HEK293 (cell line): ENCODE data around the gene MAP3K5.

Experiments
- EGR2 ChIP-seq: fragments of 450-650 bp; formaldehyde crosslinking; IDR thresholded peaks from 2 replicates; pipeline ENCODE4 v1.5.1; 2016; ENCODE audit warnings: low read depth, missing biosample characterization, missing genetic modification characterization
- MYNN ChIP-seq: fragments of 450-650 bp; formaldehyde crosslinking; IDR thresholded peaks from 2 replicates; pipeline ENCODE4 v1.5.1; 2016; ENCODE audit warnings: missing biosample characterization, missing genetic modification characterization, borderline replicate concordance
- OSR2 ChIP-seq: fragments of 450-650 bp; formaldehyde crosslinking; IDR thresholded peaks from 2 replicates; pipeline ENCODE4 v1.5.1; 2016; ENCODE audit warnings: missing biosample characterization, missing genetic modification characterization
- YY2 ChIP-seq: fragments of 450-650 bp; formaldehyde crosslinking; IDR thresholded peaks from 2 replicates; pipeline ENCODE4 v1.5.1; 2016; ENCODE audit warnings: missing biosample characterization, missing genetic modification characterization
- ZBTB8A ChIP-seq: fragments of 450-650 bp; formaldehyde crosslinking; IDR thresholded peaks from 2 replicates; pipeline ENCODE4 v1.5.1; 2016; ENCODE audit warnings: missing biosample characterization, missing genetic modification characterization
- ZFHX2 ChIP-seq: fragments of 450-650 bp; formaldehyde crosslinking; conservative IDR thresholded peaks from 2 replicates; pipeline ENCODE4 v1.5.1; 2016; ENCODE audit warnings: missing biosample characterization, missing genetic modification characterization
- ZFP3 ChIP-seq: fragments of 450-650 bp; formaldehyde crosslinking; IDR thresholded peaks from 2 replicates; pipeline ENCODE4 v1.5.1; 2016; ENCODE audit warnings: low read depth, missing biosample characterization, missing genetic modification characterization
- ZNF10 ChIP-seq: fragments of 450-650 bp; formaldehyde crosslinking; IDR thresholded peaks from 2 replicates; pipeline ENCODE4 v1.5.1; 2017; ENCODE audit warnings: missing biosample characterization, missing genetic modification characterization
- ZNF157 ChIP-seq: fragments of 450-650 bp; formaldehyde crosslinking; IDR thresholded peaks from 2 replicates; pipeline ENCODE4 v1.5.1; 2016; ENCODE audit warnings: missing biosample characterization, missing genetic modification characterization
- ZNF24 ChIP-seq: fragments of 450-650 bp; formaldehyde crosslinking; IDR thresholded peaks from 2 replicates; pipeline ENCODE4 v1.5.1; 2016; ENCODE audit warnings: missing biosample characterization, missing genetic modification characterization
- ZNF302 ChIP-seq: fragments of 450-650 bp; formaldehyde crosslinking; IDR thresholded peaks from 2 replicates; pipeline ENCODE4 v1.5.1; 2016; ENCODE audit warnings: missing biosample characterization, missing genetic modification characterization, low read depth
- ZNF324 ChIP-seq: fragments of 450-650 bp; formaldehyde crosslinking; IDR thresholded peaks from 2 replicates; pipeline ENCODE4 v1.5.1; 2016; ENCODE audit warnings: missing biosample characterization, missing genetic modification characterization
- ZNF433 ChIP-seq: fragments of 450-650 bp; formaldehyde crosslinking; IDR thresholded peaks from 2 replicates; pipeline ENCODE4 v1.5.1; 2016; ENCODE audit warnings: missing biosample characterization, missing genetic modification characterization, low read depth
- ZNF501 ChIP-seq: fragments of 450-650 bp; formaldehyde crosslinking; IDR thresholded peaks from 2 replicates; pipeline ENCODE4 v1.5.1; 2016; ENCODE audit warnings: missing biosample characterization, missing genetic modification characterization
- ZNF561 ChIP-seq: fragments of 450-650 bp; IDR thresholded peaks from 2 replicates; pipeline ENCODE4 v1.5.1; 2018; ENCODE audit warnings: missing biosample characterization, missing genetic modification characterization, borderline replicate concordance
- ZNF664 ChIP-seq: fragments of 450-650 bp; formaldehyde crosslinking; IDR thresholded peaks from 2 replicates; pipeline ENCODE4 v1.5.1; 2016; ENCODE audit warnings: missing biosample characterization, missing genetic modification characterization
- ZNF76 ChIP-seq: fragments of 450-650 bp; formaldehyde crosslinking; IDR thresholded peaks from 2 replicates; pipeline ENCODE4; 2016; ENCODE audit warnings: low read depth, missing biosample characterization, missing genetic modification characterization, borderline replicate concordance
- ZNF792 ChIP-seq: fragments of 450-650 bp; formaldehyde crosslinking; IDR thresholded peaks from 2 replicates; pipeline ENCODE4 v1.5.1; 2016; ENCODE audit warnings: missing biosample characterization, missing genetic modification characterization
- ZNF837 ChIP-seq: fragments of 450-650 bp; formaldehyde crosslinking; IDR thresholded peaks from 2 replicates; pipeline ENCODE4 v1.5.1; 2016; ENCODE audit warnings: missing biosample characterization, missing genetic modification characterization
- TF ChIP-seq, protein P1 (sequence below): fragments of 450-650 bp; formaldehyde crosslinking; IDR thresholded peaks from 2 replicates; pipeline ENCODE4 v1.5.1; 2016; ENCODE audit warnings: missing biosample characterization, missing genetic modification characterization, borderline replicate concordance
- TF ChIP-seq, protein P2 (sequence below): fragments of 450-650 bp; formaldehyde crosslinking; IDR thresholded peaks from 2 replicates; pipeline ENCODE4 v1.5.1; 2016; ENCODE audit warnings: missing biosample characterization, missing genetic modification characterization
- TF ChIP-seq, protein P3 (sequence below): fragments of 450-650 bp; formaldehyde crosslinking; IDR thresholded peaks from 2 replicates; pipeline ENCODE4 v1.5.1; 2017; ENCODE audit warnings: missing biosample characterization, missing genetic modification characterization
- TF ChIP-seq, protein P4 (sequence below): fragments of 450-650 bp; formaldehyde crosslinking; IDR thresholded peaks from 2 replicates; pipeline ENCODE4 v1.5.1; 2016; ENCODE audit warnings: missing biosample characterization, missing genetic modification characterization
- TF ChIP-seq, protein P5 (sequence below): fragments of 450-650 bp; formaldehyde crosslinking; IDR thresholded peaks from 2 replicates; pipeline ENCODE4 v1.5.1; 2017; ENCODE audit warnings: missing biosample characterization, missing genetic modification characterization
- TF ChIP-seq, protein P6 (sequence below): fragments of 450-650 bp; formaldehyde crosslinking; IDR thresholded peaks from 2 replicates; pipeline ENCODE4 v1.5.1; 2016; ENCODE audit warnings: missing biosample characterization, missing genetic modification characterization

Gene MAP3K5

DNA sequence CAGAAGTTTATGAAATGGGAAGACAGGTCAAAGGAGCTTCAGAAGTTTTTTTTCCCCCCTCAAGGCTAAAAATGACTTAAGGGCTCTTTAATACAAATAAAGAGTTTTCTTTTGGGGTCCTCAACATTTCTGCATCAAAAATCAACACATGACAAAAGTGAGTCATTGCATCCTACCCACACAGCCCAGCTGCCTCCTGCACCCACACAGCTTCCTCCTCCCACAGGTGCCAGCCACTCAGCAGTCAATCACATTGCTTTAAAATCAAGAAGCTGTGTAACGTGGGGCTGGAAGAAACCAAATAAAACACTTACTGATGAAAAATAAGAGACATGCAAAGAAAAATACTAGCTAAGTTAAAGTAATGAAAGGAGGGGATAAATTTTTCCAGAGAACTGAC is 68.5 kb downstream of the MAP3K5 start (continued):
- TF ChIP-seq, protein P1, sequence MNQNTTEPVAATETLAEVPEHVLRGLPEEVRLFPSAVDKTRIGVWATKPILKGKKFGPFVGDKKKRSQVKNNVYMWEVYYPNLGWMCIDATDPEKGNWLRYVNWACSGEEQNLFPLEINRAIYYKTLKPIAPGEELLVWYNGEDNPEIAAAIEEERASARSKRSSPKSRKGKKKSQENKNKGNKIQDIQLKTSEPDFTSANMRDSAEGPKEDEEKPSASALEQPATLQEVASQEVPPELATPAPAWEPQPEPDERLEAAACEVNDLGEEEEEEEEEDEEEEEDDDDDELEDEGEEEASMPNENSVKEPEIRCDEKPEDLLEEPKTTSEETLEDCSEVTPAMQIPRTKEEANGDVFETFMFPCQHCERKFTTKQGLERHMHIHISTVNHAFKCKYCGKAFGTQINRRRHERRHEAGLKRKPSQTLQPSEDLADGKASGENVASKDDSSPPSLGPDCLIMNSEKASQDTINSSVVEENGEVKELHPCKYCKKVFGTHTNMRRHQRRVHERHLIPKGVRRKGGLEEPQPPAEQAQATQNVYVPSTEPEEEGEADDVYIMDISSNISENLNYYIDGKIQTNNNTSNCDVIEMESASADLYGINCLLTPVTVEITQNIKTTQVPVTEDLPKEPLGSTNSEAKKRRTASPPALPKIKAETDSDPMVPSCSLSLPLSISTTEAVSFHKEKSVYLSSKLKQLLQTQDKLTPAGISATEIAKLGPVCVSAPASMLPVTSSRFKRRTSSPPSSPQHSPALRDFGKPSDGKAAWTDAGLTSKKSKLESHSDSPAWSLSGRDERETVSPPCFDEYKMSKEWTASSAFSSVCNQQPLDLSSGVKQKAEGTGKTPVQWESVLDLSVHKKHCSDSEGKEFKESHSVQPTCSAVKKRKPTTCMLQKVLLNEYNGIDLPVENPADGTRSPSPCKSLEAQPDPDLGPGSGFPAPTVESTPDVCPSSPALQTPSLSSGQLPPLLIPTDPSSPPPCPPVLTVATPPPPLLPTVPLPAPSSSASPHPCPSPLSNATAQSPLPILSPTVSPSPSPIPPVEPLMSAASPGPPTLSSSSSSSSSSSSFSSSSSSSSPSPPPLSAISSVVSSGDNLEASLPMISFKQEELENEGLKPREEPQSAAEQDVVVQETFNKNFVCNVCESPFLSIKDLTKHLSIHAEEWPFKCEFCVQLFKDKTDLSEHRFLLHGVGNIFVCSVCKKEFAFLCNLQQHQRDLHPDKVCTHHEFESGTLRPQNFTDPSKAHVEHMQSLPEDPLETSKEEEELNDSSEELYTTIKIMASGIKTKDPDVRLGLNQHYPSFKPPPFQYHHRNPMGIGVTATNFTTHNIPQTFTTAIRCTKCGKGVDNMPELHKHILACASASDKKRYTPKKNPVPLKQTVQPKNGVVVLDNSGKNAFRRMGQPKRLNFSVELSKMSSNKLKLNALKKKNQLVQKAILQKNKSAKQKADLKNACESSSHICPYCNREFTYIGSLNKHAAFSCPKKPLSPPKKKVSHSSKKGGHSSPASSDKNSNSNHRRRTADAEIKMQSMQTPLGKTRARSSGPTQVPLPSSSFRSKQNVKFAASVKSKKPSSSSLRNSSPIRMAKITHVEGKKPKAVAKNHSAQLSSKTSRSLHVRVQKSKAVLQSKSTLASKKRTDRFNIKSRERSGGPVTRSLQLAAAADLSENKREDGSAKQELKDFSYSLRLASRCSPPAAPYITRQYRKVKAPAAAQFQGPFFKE, result no peak
- no peak for TF ChIP-seq ZNF76 (tag by site-specific recombination)
- TF ChIP-seq ZNF24 (tag by site-specific recombination), result no peak
- TF ChIP-seq ZFHX2 (tag by site-specific recombination), result peak; percentile 96
- TF ChIP-seq ZNF837 (tag by site-specific recombination), result no peak
- TF ChIP-seq ZNF792, result no peak
- no peak for TF ChIP-seq ZNF433
- no peak for TF ChIP-seq YY2 (tag by site-specific recombination)
- TF ChIP-seq ZBTB8A (tag by site-specific recombination), result no peak
- no peak for TF ChIP-seq ZNF664 (tag by site-specific recombination)
- TF ChIP-seq, protein P2, sequence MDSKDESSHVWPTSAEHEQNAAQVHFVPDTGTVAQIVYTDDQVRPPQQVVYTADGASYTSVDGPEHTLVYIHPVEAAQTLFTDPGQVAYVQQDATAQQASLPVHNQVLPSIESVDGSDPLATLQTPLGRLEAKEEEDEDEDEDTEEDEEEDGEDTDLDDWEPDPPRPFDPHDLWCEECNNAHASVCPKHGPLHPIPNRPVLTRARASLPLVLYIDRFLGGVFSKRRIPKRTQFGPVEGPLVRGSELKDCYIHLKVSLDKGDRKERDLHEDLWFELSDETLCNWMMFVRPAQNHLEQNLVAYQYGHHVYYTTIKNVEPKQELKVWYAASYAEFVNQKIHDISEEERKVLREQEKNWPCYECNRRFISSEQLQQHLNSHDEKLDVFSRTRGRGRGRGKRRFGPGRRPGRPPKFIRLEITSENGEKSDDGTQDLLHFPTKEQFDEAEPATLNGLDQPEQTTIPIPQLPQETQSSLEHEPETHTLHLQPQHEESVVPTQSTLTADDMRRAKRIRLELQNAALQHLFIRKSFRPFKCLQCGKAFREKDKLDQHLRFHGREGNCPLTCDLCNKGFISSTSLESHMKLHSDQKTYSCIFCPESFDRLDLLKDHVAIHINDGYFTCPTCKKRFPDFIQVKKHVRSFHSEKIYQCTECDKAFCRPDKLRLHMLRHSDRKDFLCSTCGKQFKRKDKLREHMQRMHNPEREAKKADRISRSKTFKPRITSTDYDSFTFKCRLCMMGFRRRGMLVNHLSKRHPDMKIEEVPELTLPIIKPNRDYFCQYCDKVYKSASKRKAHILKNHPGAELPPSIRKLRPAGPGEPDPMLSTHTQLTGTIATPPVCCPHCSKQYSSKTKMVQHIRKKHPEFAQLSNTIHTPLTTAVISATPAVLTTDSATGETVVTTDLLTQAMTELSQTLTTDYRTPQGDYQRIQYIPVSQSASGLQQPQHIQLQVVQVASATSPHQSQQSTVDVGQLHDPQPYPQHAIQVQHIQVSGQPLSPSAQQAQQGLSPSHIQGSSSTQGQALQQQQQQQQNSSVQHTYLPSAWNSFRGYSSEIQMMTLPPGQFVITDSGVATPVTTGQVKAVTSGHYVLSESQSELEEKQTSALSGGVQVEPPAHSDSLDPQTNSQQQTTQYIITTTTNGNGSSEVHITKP (tag by site-specific recombination), result peak; percentile 34; the same call in 1 of the 2 replicates
- TF ChIP-seq, protein P3, sequence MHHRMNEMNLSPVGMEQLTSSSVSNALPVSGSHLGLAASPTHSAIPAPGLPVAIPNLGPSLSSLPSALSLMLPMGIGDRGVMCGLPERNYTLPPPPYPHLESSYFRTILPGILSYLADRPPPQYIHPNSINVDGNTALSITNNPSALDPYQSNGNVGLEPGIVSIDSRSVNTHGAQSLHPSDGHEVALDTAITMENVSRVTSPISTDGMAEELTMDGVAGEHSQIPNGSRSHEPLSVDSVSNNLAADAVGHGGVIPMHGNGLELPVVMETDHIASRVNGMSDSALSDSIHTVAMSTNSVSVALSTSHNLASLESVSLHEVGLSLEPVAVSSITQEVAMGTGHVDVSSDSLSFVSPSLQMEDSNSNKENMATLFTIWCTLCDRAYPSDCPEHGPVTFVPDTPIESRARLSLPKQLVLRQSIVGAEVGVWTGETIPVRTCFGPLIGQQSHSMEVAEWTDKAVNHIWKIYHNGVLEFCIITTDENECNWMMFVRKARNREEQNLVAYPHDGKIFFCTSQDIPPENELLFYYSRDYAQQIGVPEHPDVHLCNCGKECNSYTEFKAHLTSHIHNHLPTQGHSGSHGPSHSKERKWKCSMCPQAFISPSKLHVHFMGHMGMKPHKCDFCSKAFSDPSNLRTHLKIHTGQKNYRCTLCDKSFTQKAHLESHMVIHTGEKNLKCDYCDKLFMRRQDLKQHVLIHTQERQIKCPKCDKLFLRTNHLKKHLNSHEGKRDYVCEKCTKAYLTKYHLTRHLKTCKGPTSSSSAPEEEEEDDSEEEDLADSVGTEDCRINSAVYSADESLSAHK, result no peak
- TF ChIP-seq MYNN (tag by site-specific recombination), result no peak
- TF ChIP-seq ZNF561, result no peak
- TF ChIP-seq EGR2 (tag by site-specific recombination), result peak; percentile 95
- peak; percentile 18; the same call in 1 of the 2 replicates for TF ChIP-seq OSR2 (tag by site-specific recombination)
- TF ChIP-seq, protein P4, sequence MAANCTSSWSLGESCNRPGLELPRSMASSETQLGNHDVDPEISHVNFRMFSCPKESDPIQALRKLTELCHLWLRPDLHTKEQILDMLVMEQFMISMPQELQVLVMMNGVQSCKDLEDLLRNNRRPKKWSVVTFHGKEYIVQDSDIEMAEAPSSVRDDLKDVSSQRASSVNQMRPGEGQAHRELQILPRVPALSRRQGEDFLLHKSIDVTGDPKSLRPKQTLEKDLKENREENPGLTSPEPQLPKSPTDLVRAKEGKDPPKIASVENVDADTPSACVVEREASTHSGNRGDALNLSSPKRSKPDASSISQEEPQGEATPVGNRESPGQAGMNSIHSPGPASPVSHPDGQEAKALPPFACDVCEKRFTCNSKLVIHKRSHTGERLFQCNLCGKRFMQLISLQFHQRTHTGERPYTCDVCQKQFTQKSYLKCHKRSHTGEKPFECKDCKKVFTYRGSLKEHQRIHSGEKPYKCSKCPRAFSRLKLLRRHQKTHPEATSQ (tag by site-specific recombination), result no peak
- TF ChIP-seq ZFP3 (tag by site-specific recombination), result no peak
- TF ChIP-seq ZNF10 (tag by site-specific recombination), result no peak
- TF ChIP-seq ZNF302 (tag by site-specific recombination), result no peak
- TF ChIP-seq ZNF501 (tag by site-specific recombination), result no peak
- no peak for TF ChIP-seq ZNF157 (tag by site-specific recombination)
- TF ChIP-seq, protein P5, sequence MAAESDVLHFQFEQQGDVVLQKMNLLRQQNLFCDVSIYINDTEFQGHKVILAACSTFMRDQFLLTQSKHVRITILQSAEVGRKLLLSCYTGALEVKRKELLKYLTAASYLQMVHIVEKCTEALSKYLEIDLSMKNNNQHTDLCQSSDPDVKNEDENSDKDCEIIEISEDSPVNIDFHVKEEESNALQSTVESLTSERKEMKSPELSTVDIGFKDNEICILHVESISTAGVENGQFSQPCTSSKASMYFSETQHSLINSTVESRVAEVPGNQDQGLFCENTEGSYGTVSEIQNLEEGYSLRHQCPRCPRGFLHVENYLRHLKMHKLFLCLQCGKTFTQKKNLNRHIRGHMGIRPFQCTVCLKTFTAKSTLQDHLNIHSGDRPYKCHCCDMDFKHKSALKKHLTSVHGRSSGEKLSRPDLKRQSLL (tag by site-specific recombination), result no peak
- no peak for TF ChIP-seq ZNF324
- TF ChIP-seq, protein P6, sequence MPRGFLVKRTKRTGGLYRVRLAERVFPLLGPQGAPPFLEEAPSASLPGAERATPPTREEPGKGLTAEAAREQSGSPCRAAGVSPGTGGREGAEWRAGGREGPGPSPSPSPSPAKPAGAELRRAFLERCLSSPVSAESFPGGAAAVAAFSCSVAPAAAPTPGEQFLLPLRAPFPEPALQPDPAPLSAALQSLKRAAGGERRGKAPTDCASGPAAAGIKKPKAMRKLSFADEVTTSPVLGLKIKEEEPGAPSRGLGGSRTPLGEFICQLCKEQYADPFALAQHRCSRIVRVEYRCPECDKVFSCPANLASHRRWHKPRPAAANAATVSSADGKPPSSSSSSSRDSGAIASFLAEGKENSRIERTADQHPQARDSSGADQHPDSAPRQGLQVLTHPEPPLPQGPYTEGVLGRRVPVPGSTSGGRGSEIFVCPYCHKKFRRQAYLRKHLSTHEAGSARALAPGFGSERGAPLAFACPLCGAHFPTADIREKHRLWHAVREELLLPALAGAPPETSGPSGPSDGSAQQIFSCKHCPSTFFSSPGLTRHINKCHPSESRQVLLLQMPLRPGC (tag by site-specific recombination), result no peak
